A673 (cell line): ENCODE measurements around the gene HBS1L. TPM values are rescaled to one million over a fixed set of nuclear protein-coding genes. Genes with fewer than 3 reads are reported as not detected.

Source experiments
- BruUV-seq: library from RNA; stranded (reverse); fragments of 400-500 nt; replicated peaks from 2 replicates; lab custom pipeline; 2021; lab: Mats Ljungman, UMichigan
- CTCF ChIA-PET: fragments of 300-600 bp; sonication (Branson Sonifier 250); formaldehyde crosslinking; loops from one replicate; lab custom pipeline; 2022; ENCODE audit warnings: antibody characterized with exemption; lab: Charles Lee
- POLR2A ChIA-PET: fragments of 300-600 bp; sonication (Branson Sonifier 250); formaldehyde crosslinking; loops from one replicate; lab custom pipeline; 2022; ENCODE audit warnings: antibody characterized with exemption; ENCODE audit not compliant: low non-redundant PET; lab: Charles Lee
- DNase-seq: peaks from one replicate; pipeline ENCODE4 v3.0.0-alpha.2; 2015; ENCODE audit warnings: low spot score
- H3K27ac ChIP-seq: fragments of 200-600 bp; sonication (generic); 2 replicates; pipeline ENCODE4 v1.5.1; 2016; ENCODE audit warnings: mixed run types, low read depth, mild to moderate bottlenecking, mixed read lengths, antibody characterized with exemption, low read length; ENCODE audit not compliant: poor library complexity, severe bottlenecking
- H3K27me3 ChIP-seq: fragments of 200-600 bp; sonication (generic); replicated peaks from 2 replicates; pipeline ENCODE4 v1.6.1; 2017; ENCODE audit warnings: mixed run types, low read depth, mild to moderate bottlenecking, mixed read lengths, antibody characterized with exemption, low read length; ENCODE audit not compliant: insufficient read depth, poor library complexity
- H3K36me3 ChIP-seq: fragments of 200-600 bp; sonication (generic); 2 replicates; pipeline ENCODE4 v1.6.1; 2016; ENCODE audit warnings: mixed run types, mild to moderate bottlenecking, mixed read lengths, antibody characterized with exemption, low read length; ENCODE audit not compliant: insufficient read depth, poor library complexity, severe bottlenecking
- H3K4me1 ChIP-seq: fragments of 200-600 bp; sonication (generic); 2 replicates; pipeline ENCODE4 v1.6.1; 2017; ENCODE audit warnings: mixed run types, mild to moderate bottlenecking, mixed read lengths, antibody characterized with exemption, low read length; ENCODE audit not compliant: insufficient read depth, poor library complexity, severe bottlenecking
- H3K4me3 ChIP-seq: fragments of 200-600 bp; sonication (generic); 2 replicates; pipeline ENCODE4 v1.5.1; 2016; ENCODE audit warnings: low read depth, mixed run types, mild to moderate bottlenecking, mixed read lengths, low read length; ENCODE audit not compliant: poor library complexity, severe bottlenecking
- H3K9me3 ChIP-seq: fragments of 200-600 bp; sonication (generic); 2 replicates; pipeline ENCODE4 v1.6.1; 2016; ENCODE audit warnings: mixed run types, low read depth, mild to moderate bottlenecking, mixed read lengths, antibody characterized with exemption, low read length; ENCODE audit not compliant: poor library complexity, severe bottlenecking
- EZH2 ChIP-seq: fragments of 200-600 bp; sonication (generic); IDR thresholded peaks from 2 replicates; pipeline ENCODE4 v1.6.1; 2017; ENCODE audit warnings: borderline replicate concordance, low read depth, mild to moderate bottlenecking, mixed read lengths, antibody characterized with exemption, low read length; ENCODE audit not compliant: poor library complexity, severe bottlenecking
- intact Hi-C: fragments of 100-400 bp; cut with micrococcal nuclease; formaldehyde crosslinking; loops from one replicate; pipeline ENCODE4 v1.10.0; 2022; ENCODE audit not compliant: unreplicated experiment
- total RNA-seq: library from RNA; stranded (reverse); gene quantifications from 2 replicates; pipeline ENCODE4 v1.2.3, GENCODE V29; 2021
- TF ChIP-seq, protein P1 (sequence below): fragments of 300-800, 200-600 bp; sonication (generic); conservative IDR thresholded peaks from 2 replicates; pipeline ENCODE4 v1.5.1; 2017; ENCODE audit warnings: low read depth, mild to moderate bottlenecking, antibody characterized with exemption, low read length, moderate library complexity, mixed read lengths

HBS1L gene
- total RNA-seq, 1 experiment from 2014 or later = 106 TPM

DNA sequence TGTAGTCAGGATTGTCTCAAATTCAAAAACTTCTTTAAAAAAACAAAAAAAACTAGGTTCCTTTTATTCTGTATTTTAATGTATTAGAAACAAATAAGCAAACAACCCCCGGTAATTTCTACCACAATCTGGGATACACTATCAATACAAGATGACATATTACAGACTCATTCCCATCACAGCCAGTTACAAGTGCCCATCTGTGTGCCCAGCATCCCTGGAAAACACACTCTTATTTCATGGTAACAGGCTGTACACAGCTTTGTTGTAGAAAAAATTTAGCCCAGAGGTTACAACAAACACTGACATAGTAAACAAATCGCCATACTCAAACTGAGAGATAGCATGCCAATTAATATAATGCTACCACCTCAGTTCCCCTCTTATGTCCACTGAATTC is 16.3 kb downstream of the HBS1L start:
- H3K27ac ChIP-seq = no peak overlapping the region
- H3K4me1 ChIP-seq = no peaks in the 10 kb centered on the region
- H3K36me3 ChIP-seq = peaks cover 30% of the 10 kb centered on the region
- POLR2A ChIA-PET = no interaction called here
- CTCF ChIA-PET = no interaction called here
- no peaks in the 10 kb centered on the region for H3K9me3 ChIP-seq
- no TSS peak for BruUV-seq
- TF ChIP-seq, protein P1, sequence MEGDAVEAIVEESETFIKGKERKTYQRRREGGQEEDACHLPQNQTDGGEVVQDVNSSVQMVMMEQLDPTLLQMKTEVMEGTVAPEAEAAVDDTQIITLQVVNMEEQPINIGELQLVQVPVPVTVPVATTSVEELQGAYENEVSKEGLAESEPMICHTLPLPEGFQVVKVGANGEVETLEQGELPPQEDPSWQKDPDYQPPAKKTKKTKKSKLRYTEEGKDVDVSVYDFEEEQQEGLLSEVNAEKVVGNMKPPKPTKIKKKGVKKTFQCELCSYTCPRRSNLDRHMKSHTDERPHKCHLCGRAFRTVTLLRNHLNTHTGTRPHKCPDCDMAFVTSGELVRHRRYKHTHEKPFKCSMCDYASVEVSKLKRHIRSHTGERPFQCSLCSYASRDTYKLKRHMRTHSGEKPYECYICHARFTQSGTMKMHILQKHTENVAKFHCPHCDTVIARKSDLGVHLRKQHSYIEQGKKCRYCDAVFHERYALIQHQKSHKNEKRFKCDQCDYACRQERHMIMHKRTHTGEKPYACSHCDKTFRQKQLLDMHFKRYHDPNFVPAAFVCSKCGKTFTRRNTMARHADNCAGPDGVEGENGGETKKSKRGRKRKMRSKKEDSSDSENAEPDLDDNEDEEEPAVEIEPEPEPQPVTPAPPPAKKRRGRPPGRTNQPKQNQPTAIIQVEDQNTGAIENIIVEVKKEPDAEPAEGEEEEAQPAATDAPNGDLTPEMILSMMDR = no peak
- TF ChIP-seq EZH2 = no peak
- no peak for DNase-seq
- H3K27me3 ChIP-seq = no peaks in the 10 kb centered on the region
- intact Hi-C loops = no loop called here
- no peak overlapping the region for H3K4me3 ChIP-seq

DNA sequence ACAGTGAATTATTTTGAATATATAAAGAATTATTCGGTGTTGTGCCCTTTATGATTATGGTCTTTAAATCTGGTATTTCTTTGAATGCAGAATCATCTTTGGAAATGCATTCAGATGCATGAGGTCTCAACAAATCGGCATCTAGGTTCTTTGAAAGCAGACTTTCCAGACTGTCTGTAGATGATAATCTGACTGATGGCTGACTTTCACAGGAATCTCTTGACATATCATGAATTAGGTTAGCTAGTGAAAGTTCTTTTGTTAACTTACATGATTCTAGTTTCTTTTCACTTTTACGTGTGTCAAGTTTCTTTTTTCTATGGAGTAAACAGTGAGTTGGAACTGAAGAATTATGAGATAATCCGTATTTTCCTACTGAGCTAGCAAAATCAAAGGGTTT is 17.1 kb downstream of the HBS1L start:
- ChIA-PET CTCF (no interaction called here), POLR2A (no interaction called here)
- H3K4me1 ChIP-seq = no peaks in the 10 kb centered on the region
- no peaks in the 10 kb centered on the region for H3K27me3 ChIP-seq
- H3K36me3 ChIP-seq = peaks cover 30% of the 10 kb centered on the region
- TF ChIP-seq, protein P1 = no peak
- no peak for TF ChIP-seq EZH2
- intact Hi-C loops = no loop called here
- no TSS peak for BruUV-seq
- DNase-seq = no peak
- no peaks in the 10 kb centered on the region for H3K9me3 ChIP-seq
- no peak overlapping the region for H3K27ac ChIP-seq
- no peak overlapping the region for H3K4me3 ChIP-seq

DNA sequence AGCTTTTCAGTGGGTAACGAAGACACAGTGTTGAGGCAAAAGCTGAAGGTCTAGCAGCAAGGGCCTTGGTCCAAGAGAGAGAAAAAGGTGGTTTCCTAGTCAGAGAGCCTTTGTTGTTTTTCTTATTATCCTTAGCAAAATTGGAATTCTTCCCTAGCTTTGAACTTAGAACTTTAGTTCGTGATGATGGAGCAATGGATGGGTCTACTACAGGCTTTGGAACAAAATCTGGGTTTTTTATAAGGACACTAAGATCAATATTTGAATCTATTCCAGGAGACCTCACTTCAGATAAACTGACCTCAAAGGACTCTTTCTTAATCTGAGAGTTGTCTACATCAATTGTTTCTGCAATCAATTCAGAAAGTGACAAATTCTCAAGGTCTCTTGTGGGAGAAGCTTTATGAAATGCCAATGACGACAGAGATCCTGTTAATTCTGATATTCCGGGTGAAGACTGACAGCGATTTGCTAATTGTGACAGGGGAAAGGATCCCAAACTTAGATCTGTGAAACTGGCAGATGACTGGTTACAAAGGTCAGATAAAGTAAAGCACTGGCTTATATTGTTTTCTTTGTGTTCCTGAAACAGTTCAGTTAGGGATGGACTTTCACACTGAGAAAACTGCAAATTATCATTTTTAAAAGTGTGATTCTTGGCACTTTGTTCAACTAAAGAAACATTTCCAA is 17.7 kb downstream of the HBS1L start:
- ChIA-PET POLR2A (no interaction called here), CTCF (no interaction called here)
- H3K4me1 ChIP-seq = no peaks in the 10 kb centered on the region
- no peak for TF ChIP-seq EZH2
- TF ChIP-seq, protein P1 = no peak
- H3K9me3 ChIP-seq = no peaks in the 10 kb centered on the region
- no peak overlapping the region for H3K27ac ChIP-seq
- H3K27me3 ChIP-seq = no peaks in the 10 kb centered on the region
- peaks cover 30% of the 10 kb centered on the region for H3K36me3 ChIP-seq
- no peak for DNase-seq
- intact Hi-C loops = no loop called here
- BruUV-seq = no TSS peak
- H3K4me3 ChIP-seq = no peak overlapping the region
